Skeletal muscle satellite cell (primary cell): Measurements from ENCODE around the gene CNPY1.

Experiments used
- H3K27me3 ChIP-seq: 2 replicates; pipeline ENCODE4 v1.7.0; 2013; ENCODE audit warnings: low read length; ENCODE audit not compliant: control insufficient read depth, insufficient read depth
- H3K36me3 ChIP-seq: 2 replicates; pipeline ENCODE4 v1.7.0; 2013; ENCODE audit warnings: mild to moderate bottlenecking, control low read depth, low read length; ENCODE audit not compliant: insufficient read depth
- H3K4me1 ChIP-seq: 2 replicates; pipeline ENCODE4 v1.7.0; 2013; ENCODE audit warnings: low read length; ENCODE audit not compliant: control insufficient read depth, insufficient read depth
- H3K4me2 ChIP-seq: 2 replicates; pipeline ENCODE4 v1.7.0; 2013; ENCODE audit warnings: mild to moderate bottlenecking, low read length
- H3K4me3 ChIP-seq: 2 replicates; pipeline ENCODE4 v1.7.0; 2013; ENCODE audit warnings: low read length
- H3K9ac ChIP-seq: 2 replicates; pipeline ENCODE4 v1.7.0; 2013; ENCODE audit warnings: mild to moderate bottlenecking, low read depth, low read length, moderate library complexity
- H3K9me3 ChIP-seq: replicated peaks from 2 replicates; pipeline ENCODE4 v1.7.0; 2013; ENCODE audit warnings: mild to moderate bottlenecking, control low read depth, low read length

Gene CNPY1

DNA sequence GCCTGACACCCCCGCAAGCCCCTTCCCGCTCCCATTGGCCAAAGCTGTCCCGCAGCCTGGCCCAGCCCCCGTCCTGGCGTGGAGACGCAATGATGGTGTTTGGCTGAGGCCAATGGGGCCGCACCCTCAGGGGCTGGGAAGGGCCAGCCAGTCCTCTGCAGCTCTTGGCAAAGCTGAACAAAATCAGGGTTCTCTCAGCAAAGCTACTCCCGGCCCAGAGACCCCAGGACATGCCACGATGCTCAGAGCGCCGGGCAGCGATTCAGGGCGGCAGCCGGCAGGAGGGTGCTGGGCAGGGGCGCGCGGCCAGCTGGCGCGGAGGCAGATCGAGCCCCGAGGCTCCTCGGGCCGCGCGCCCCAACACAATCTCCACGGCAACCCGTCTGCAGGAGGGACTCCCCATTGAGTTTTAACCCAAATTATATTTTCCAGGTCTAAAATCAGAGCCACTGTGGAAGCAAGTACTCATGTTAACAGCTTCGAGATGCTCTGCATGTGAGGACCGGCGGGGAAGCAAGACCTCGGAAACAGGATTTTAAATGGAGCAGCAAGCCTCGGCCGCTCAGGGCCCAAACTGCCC, 8.8 kb upstream of the CNPY1 start:
- H3K9me3 ChIP-seq: no peaks in the 10 kb centered on the region
- no peak overlapping the region for H3K9ac ChIP-seq
- no peak overlapping the region for H3K4me3 ChIP-seq
- no peaks in the 10 kb centered on the region for H3K27me3 ChIP-seq
- H3K4me1 ChIP-seq: no peaks in the 10 kb centered on the region
- no peaks in the 10 kb centered on the region for H3K36me3 ChIP-seq
- H3K4me2 ChIP-seq: no peak overlapping the region

DNA sequence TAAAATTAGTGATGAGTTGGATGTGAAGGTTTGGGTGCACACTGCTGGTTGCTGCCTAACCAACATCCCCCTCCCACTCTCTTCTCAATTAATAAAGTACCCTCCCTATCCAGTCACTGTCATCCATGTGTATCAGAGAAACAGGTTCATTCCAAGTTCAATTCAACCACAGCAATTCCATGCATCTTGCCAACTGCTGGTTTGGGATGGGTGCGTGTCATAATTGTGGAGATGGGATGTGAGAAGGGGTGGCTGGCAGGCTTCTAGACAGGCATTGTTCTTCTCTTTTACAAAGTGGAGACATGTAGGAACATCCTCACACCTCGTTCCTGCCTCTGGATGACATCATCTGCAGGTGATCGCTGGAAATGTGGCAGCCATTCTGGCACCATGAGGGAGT, 7.5 kb upstream of the CNPY1 start:
- H3K4me2 ChIP-seq: no peak overlapping the region
- H3K9me3 ChIP-seq: no peaks in the 10 kb centered on the region
- H3K27me3 ChIP-seq: no peaks in the 10 kb centered on the region
- no peaks in the 10 kb centered on the region for H3K4me1 ChIP-seq
- no peak overlapping the region for H3K9ac ChIP-seq
- H3K36me3 ChIP-seq: no peaks in the 10 kb centered on the region
- H3K4me3 ChIP-seq: no peak overlapping the region

DNA sequence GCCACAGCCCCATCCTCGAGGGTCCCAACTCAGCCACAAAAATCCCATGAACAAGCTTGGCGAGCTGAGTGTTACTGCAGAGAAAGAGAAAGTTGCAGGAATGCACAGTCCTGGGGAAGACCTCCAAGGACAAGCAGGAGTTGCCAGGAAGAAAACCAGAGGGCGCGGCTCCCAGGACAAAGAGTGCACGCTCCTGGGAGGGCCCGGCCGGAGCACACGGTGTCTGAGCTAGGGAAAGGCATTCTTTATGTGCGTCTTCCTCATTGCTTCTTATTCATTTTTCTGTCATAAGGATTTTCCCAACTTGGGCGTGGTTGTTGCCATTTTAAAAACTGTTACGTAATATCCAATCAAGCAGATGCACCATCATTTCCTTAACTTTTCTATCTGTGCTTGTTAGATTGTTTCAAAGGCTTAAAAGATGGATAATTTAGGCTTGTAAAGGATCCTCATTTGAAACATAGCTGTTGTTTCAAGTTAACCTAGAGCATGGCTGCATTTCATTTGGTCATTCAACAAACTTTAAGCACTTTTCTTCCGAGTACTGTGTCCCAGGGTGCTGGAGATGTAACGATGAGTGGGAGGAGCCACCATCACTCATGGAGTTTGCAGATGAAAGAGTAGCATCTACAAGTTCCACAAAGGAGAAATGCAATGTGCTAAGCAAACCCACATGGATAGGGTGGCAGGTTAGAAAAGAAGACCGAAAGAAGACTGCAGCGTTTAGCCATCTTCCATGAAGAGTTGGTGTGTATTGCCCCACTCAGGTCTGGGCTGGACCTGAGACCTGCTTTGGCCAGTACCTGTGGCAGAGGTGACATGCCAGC, 5.6 kb upstream of the CNPY1 start:
- Histone ChIP-seq H3K4me1 (no peaks in the 10 kb centered on the region), H3K9ac (no peak overlapping the region), H3K4me3 (no peak overlapping the region), H3K4me2 (no peak overlapping the region), H3K36me3 (no peaks in the 10 kb centered on the region), H3K27me3 (no peaks in the 10 kb centered on the region), H3K9me3 (no peaks in the 10 kb centered on the region)

DNA sequence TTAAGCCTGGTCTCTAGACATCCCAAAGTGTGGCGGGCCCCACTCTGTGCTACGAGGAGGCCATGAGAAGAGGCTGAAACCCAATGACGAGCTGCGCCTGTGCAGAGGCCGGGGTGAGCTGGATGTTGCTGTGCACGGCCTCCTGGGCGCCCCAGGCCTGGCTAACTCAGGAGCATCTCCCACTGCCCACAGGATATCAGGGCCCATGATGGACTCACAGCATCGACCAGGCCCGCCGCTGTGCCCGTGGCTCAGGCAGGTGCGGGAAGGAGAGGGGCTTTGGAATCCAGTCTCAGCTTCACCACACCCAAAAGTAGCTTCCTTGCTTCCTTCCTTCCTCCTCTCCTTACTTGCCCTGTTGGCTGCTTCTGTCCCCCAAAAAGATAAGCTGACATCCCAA, 4.6 kb upstream of the CNPY1 start:
- no peaks in the 10 kb centered on the region for H3K9me3 ChIP-seq
- H3K4me2 ChIP-seq: no peak overlapping the region
- H3K36me3 ChIP-seq: no peaks in the 10 kb centered on the region
- H3K9ac ChIP-seq: no peak overlapping the region
- H3K4me1 ChIP-seq: no peaks in the 10 kb centered on the region
- no peak overlapping the region for H3K4me3 ChIP-seq
- no peaks in the 10 kb centered on the region for H3K27me3 ChIP-seq

DNA sequence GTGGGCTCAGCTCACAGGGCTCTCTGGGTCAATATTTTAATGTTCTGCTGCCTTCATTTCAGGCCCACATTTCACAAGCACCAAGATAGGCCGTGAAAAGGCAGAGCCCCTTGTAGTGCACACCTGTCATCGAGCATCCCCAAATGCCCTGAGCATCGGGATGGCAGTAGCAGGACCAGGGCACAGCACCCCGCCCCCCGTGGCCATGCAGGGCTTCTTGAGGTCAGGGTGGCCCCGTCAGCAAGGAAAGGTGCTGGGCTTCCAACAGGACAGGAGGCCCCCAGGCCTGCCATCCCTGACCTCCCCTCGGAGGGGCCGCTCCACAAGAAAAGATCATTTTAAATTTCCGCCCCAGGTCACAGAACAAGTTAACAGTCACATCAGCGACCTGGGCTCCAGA, 2.9 kb upstream of the CNPY1 start:
- H3K9me3 ChIP-seq: no peaks in the 10 kb centered on the region
- no peaks in the 10 kb centered on the region for H3K27me3 ChIP-seq

DNA sequence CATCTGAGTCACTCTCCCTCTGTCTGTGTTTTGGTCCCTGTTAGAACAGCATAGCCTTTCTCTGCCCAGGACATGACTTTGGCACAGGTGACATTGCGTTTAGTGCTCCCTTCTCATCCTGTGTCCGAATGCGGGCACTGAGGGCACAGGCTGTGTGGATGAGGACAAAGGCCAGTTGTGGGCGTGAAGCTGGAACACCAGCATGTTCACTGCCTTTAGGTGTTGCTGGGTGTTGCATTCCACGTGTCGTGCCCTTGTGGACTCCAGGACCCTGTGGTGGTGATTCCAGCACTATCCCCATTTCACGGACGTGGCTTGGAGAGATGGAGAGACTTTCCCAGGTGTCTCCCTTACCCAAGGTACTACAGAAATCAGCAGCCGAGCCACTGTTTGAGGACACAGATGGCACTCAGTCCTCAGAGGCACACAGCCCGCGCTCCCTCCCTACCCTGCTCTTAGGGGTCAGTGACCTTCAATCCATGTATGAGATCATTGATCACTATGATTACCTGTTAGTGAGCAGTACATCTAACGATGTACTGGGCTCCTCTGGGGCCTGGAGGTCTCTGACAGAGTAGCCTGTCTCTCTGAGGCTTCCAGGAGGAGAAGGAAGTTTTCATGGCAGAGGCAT, 917 bp upstream of the CNPY1 start:
- H3K4me2 ChIP-seq: no peak overlapping the region
- H3K9me3 ChIP-seq: no peaks in the 10 kb centered on the region
- H3K36me3 ChIP-seq: no peaks in the 10 kb centered on the region
- H3K4me3 ChIP-seq: no peak overlapping the region
- H3K9ac ChIP-seq: no peak overlapping the region
- no peaks in the 10 kb centered on the region for H3K4me1 ChIP-seq
- no peaks in the 10 kb centered on the region for H3K27me3 ChIP-seq

More for the DNA sequence above, 2.9 kb upstream of the CNPY1 start:
- Histone ChIP-seq H3K4me3 (no peak overlapping the region), H3K9ac (no peak overlapping the region), H3K4me2 (no peak overlapping the region), H3K4me1 (no peaks in the 10 kb centered on the region), H3K36me3 (no peaks in the 10 kb centered on the region)

DNA sequence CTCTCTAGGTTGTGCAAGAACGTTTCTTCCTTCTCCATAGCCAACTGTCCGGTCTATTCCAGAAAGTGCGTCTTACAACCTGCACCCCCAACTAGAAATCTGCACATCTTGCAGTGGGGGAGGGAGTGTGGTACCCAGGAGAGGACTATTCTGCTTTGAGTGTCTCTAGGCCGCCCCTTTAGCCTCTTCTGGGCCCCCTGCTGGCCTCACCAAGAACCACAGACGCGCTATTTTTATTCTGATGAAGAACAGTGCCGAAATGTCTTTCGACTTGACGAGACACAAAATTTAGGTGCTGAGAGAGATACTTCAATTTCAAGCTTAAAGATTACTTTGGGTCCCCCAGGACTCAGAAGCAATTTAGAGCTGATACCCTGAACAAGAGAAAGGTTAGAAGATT, 1.0 kb downstream of the CNPY1 start:
- H3K27me3 ChIP-seq: peaks cover 3% of the 10 kb centered on the region
- no peak overlapping the region for H3K4me2 ChIP-seq
- no peaks in the 10 kb centered on the region for H3K4me1 ChIP-seq
- no peak overlapping the region for H3K4me3 ChIP-seq
- H3K9ac ChIP-seq: no peak overlapping the region
- no peaks in the 10 kb centered on the region for H3K9me3 ChIP-seq
- no peaks in the 10 kb centered on the region for H3K36me3 ChIP-seq

DNA sequence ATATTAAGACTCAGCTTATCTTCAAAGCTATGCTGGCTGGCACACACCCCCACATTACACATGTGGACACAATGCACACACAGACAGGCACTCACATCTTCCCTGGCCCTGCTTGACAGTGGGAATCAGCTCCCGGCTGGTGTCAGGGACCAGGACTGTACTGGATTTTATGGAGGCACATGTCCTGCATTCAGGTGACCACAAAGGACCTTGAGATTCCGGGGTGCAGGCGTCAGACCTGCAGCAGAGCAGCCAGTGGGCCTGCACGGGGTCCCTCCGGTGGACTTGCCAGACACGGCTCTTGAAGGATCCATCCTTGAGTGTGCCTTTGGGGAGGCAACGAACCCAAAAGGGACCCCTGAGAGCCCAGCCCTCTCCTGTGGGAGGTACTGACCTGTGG, 1.9 kb downstream of the CNPY1 start:
- no peak overlapping the region for H3K4me3 ChIP-seq
- no peak overlapping the region for H3K4me2 ChIP-seq
- no peaks in the 10 kb centered on the region for H3K4me1 ChIP-seq
- peaks cover 8% of the 10 kb centered on the region for H3K27me3 ChIP-seq
- no peaks in the 10 kb centered on the region for H3K9me3 ChIP-seq
- H3K9ac ChIP-seq: no peak overlapping the region
- no peaks in the 10 kb centered on the region for H3K36me3 ChIP-seq

DNA sequence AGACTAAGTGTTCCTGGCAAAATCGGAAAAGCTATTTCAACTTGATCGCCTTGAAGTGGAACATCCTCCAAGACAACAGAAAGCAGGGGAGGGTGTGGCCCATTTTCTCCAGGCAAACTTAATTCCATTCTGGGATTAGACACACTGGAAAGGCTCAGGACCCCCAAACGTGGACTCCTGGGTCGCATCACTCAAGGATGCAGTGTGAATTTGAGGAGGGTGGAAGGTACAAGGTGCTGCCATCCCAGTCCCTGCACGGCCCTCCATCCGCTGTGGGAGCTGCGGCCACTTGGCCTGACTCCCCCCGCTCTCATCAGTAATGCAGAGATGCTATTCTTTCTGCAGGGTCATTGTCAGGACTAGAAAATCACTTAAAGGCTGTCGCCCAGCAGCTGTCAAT, 2.4 kb downstream of the CNPY1 start:
- Histone ChIP-seq H3K9ac (no peak overlapping the region), H3K4me2 (no peak overlapping the region), H3K36me3 (no peaks in the 10 kb centered on the region), H3K27me3 (peaks cover 10% of the 10 kb centered on the region), H3K4me1 (no peaks in the 10 kb centered on the region), H3K9me3 (no peaks in the 10 kb centered on the region), H3K4me3 (no peak overlapping the region)

DNA sequence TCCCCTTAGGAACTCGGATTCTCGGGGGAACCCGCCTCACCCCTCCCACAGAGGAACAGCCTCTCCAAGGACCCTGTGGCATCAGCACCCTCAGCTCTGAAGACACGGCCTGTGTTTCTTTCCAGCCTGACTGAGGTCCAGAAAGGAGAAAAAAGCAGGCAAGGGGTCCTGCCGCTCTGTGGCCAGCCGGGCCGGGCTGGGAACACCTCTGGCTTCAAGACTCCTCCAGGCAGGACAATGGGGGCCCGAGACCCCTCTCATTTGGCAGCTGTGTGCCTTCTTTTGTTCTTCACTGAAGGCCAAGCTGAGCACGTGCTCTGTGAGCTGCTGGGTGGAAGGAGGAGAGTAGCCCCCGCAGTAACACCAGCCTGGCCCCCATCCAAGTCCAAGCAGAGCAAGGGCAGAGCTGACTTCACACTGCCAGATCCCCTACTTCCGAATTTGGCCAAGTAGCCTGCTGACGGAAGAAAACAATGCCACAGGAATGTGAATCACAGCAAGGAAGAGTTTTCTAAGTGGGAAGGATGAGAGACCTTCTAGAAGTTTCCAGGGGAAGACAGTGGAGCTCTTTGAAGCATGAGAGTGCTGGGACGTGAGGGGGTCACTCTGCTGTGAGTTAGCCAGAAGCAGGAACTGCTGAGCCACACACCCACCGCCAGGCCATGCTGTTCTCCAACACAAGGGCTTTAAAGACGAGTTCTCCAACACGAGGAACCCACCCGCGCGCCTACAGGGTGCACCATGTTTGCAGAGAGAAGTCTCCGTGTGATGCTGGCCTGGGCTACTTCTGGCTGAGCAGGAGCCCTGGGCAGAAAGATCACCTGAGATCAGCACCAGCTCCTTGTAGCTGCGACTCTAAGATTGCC, 3.1 kb downstream of the CNPY1 start:
- Histone ChIP-seq H3K36me3 (no peaks in the 10 kb centered on the region), H3K27me3 (peaks cover 10% of the 10 kb centered on the region), H3K4me2 (no peak overlapping the region), H3K9me3 (no peaks in the 10 kb centered on the region), H3K9ac (no peak overlapping the region), H3K4me1 (no peaks in the 10 kb centered on the region), H3K4me3 (no peak overlapping the region)

DNA sequence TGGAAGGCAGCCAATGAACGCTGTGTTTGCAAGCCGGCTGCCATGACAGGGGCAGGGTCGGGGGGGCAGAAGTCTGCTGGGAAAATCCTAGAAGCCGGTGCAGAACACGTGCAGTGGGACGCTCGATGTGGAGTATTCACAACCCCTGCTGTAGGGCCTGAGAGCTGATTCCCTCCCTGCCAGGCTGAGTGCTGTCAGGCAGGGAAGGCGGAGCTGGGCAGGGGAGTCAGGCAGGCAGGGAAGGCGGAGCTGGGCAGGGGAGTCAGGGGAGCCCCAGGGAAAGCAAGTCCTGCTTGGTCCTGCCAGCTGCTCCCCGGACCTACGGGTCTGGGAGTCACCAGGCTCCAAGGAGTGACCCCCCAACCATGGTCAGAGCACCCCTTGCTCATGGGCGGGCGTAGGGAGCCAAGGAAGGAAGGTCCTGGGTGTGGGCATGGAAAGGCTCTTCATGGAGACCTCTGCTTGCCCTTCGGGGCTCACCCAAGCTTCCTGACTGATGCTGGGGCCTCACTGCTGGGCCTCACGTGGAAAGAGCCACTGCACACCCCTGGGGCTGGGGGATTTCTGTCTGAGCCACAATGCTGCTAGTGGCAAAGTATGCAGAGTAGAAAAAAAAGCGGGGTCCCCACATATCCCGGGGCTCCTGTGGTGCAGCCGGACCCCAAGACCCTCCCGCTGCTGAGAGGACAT, 4.2 kb downstream of the CNPY1 start:
- Histone ChIP-seq H3K27me3 (peaks cover 10% of the 10 kb centered on the region), H3K4me1 (no peaks in the 10 kb centered on the region), H3K9me3 (no peaks in the 10 kb centered on the region), H3K4me3 (no peak overlapping the region), H3K4me2 (no peak overlapping the region), H3K36me3 (no peaks in the 10 kb centered on the region), H3K9ac (no peak overlapping the region)
